IPS DF 6.9 (cell line): ENCODE data around the gene PLXNA1.

Experiments
- DNase-seq: peaks from one replicate; pipeline ENCODE4 v3.0.0-alpha.2; 2013; ENCODE audit warnings: low read depth, low spot score
- H3K27ac ChIP-seq: one replicate; pipeline ENCODE4 v1.5.1; 2013; ENCODE audit warnings: low read length, control low read depth
- H3K27me3 ChIP-seq: 2 replicates; pipeline ENCODE4 v1.6.1; 2013; ENCODE audit warnings: mild to moderate bottlenecking, low read length; ENCODE audit not compliant: control insufficient read depth, insufficient read depth
- H3K36me3 ChIP-seq: 2 replicates; pipeline ENCODE4 v1.6.1; 2013; ENCODE audit warnings: low read length; ENCODE audit not compliant: control insufficient read depth, insufficient read depth
- H3K4me1 ChIP-seq: 2 replicates; pipeline ENCODE4 v1.6.1; 2013; ENCODE audit warnings: low read length; ENCODE audit not compliant: control insufficient read depth, insufficient read depth
- H3K4me3 ChIP-seq: 2 replicates; pipeline ENCODE4 v1.5.1; 2013; ENCODE audit warnings: mild to moderate bottlenecking, low read length
- H3K9me3 ChIP-seq: 2 replicates; pipeline ENCODE4 v1.6.1; 2013; ENCODE audit warnings: low read length, inconsistent platforms; ENCODE audit not compliant: control insufficient read depth, insufficient read depth
- WGBS: extraction: QIAGEN DNeasy Blood & Tissue Kit; methylation state at CpG from one replicate; pipeline ENCODE4 v1.1.7; 2013; ENCODE audit warnings: mixed read lengths, missing lambda C conversion rate; ENCODE audit not compliant: insufficient read length, insufficient coverage; 5-methylcytosine and 5-hydroxymethylcytosine counted together

The PLXNA1 gene

DNA sequence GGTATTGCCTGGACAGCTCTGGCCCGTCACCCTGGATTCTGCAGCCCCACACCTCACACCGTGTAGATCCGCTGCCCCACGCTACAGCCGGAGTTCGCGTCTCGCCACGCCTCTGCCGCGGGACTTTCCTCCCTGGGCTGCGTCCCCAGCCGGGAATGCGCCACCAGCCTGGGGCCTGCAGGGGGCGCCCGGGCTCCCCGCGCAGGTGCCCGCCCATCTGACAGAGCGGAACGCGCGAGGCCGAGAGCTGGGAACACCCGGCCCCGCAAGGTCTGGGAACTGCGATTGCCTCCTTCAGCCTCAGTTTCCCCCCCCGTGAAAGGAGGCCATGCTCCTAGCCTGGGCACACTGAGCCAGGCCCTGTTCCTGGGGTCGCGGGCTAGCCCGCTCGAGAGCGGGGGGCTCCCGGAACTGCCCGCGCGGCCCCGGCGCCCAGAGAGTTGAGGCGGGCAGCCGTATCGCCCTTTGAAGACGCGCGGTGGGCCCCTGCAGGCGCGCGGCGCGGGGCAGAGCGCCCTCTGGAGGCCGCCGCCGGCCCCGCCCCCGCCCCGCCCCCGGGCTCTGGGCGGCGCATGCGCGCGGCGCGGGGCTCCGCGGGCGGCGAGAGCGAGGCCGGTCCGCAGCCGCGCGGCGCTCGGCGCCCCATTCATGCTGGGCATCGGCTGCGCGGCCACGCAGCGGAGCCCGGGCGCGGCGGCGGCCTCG, at the start of gene PLXNA1:
Gene PLXNA1, plus strand, starts transcription at position 645 of the 705 bp plus-strand sequence. CDS start 5,479 bp downstream, outside the sequence.
- peaks cover 1% of the 10 kb centered on the region for H3K4me1 ChIP-seq
- no peaks in the 10 kb centered on the region for H3K36me3 ChIP-seq
- DNase-seq, result no peak
- no peak within 1 kb of the TSS for H3K27ac ChIP-seq
- peak within 1 kb of the TSS; percentile 70; the same call in 1 of the 2 replicates for H3K4me3 ChIP-seq
- no peaks in the 10 kb centered on the region for H3K27me3 ChIP-seq
- no peaks in the 10 kb centered on the region for H3K9me3 ChIP-seq
- no CpG with 5 or more reads among the region's 89 CpGs for WGBS

DNA sequence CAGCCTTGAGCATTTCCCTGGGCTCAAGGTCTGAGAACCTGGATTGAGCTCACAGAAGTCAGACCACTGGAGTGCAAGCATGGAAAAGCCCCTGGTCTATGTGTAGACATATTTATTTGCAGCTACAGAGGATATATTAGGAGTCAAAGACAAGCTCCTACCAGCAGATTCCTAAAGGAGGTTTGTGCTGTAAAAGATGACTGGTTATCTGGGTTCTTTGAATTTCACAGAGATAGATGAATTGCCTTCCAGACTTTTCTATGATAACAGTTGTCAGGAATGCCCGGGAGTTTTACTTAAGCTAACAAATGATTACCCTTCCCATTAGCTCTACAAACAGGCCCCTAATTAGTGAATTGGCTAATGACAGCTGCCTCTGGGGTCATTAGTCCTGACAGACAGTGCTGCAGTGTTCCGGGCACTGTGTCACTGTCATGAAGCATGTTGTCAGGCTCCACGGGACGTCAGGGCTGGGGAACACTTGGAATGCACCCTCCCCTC, 48.8 kb upstream of the PLXNA1 start:
- WGBS, result no CpG with 5 or more reads among the region's 4 CpGs
- Histone ChIP-seq H3K9me3 (no peaks in the 10 kb centered on the region), H3K27ac (no peak overlapping the region), H3K27me3 (no peaks in the 10 kb centered on the region), H3K36me3 (no peaks in the 10 kb centered on the region), H3K4me1 (no peaks in the 10 kb centered on the region), H3K4me3 (no peak overlapping the region)
- DNase-seq, result no peak

DNA sequence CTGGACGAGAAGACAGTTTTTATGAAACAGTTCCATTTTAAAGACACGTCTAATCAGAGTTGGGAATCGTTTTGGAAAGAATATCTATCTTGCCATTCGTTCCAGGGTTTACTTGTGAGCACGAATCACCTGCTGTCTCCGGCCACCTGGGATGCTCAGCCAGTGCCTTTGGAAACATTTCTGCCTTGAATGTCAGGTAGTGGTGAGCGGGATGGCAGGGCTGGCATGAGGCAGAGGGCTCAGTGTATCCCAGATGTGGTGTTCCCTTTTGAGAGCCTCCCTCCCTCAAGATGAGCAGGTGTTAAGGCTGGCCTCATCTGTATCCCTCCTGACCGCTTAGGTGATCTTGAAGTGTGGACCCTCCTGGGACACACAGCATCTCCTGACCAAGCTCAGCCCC, 47.9 kb upstream of the PLXNA1 start:
- no peak for DNase-seq
- H3K27me3 ChIP-seq, result no peaks in the 10 kb centered on the region
- H3K27ac ChIP-seq, result no peak overlapping the region
- no peaks in the 10 kb centered on the region for H3K36me3 ChIP-seq
- WGBS, result no CpG with 5 or more reads among the region's 8 CpGs
- no peak overlapping the region for H3K4me3 ChIP-seq
- H3K4me1 ChIP-seq, result no peaks in the 10 kb centered on the region
- no peaks in the 10 kb centered on the region for H3K9me3 ChIP-seq

DNA sequence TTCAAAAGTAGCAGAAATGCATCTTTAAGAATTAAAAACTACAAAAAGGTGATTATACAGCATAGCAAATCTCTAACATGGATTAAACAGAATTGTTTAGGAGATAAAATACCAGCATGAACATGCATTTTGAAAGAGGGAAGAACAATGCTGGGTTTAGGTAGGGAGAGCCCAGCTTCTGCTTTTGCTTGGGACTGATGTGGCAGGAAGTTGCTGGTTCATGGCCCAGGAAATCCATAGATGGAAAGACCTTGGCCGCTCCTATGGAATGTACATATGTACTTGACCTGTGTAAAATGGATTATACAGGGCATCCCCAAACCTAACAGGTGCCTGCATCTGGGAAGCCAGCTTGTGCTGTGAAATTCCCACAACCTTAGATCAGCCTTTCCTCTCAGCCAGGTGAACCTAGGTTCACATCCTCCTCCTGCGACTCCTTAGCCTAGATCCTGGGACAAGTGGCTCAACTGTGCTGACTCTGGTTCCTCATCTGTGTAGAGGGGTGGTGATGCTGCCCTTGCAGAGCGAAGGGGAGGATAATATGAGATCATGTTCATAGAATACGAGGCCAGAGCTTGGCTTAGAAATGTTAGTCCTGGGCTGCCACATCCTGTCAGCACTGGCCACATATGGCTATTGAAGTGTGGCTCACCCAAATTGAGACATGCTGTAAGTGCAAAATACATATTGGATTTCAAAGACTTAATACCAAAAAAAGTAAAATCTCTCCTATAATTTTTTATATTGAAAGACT, 47.0 kb upstream of the PLXNA1 start:
- no CpG with 5 or more reads among the region's 4 CpGs for WGBS
- no peaks in the 10 kb centered on the region for H3K27me3 ChIP-seq
- H3K27ac ChIP-seq, result no peak overlapping the region
- H3K4me1 ChIP-seq, result no peaks in the 10 kb centered on the region
- no peak for DNase-seq
- no peaks in the 10 kb centered on the region for H3K9me3 ChIP-seq
- no peak overlapping the region for H3K4me3 ChIP-seq
- no peaks in the 10 kb centered on the region for H3K36me3 ChIP-seq

DNA sequence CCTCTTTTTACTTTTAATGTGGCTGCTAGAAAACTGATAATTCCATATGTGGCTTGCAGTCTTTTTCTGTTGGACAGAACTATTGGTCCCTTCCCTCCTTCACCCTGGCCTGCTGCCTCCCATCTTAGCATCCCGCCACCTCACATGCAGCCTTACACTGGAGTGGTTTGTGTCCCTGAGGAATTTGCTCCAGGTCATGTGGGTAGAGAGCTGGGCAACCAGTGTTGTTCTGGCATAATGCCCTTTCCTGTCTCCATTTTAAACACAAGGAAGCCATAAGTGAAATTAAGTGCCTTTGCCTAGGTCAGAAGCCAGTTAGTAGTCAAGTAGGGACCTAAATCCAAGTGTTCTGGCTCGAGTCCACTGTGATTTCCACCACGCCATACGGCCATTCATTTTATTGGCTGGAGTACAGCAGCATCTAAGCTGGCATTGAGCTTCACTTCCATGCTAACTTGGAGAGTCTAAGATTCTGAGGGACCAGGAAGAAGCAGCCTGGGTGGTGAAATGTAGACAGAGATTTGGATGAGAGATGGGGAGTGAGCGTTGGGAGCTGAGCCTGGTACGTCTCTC, 46.0 kb upstream of the PLXNA1 start:
- Histone ChIP-seq H3K27me3 (no peaks in the 10 kb centered on the region), H3K9me3 (no peaks in the 10 kb centered on the region), H3K4me1 (no peaks in the 10 kb centered on the region), H3K36me3 (no peaks in the 10 kb centered on the region), H3K4me3 (no peak overlapping the region), H3K27ac (no peak overlapping the region)
- DNase-seq, result no peak
- no CpG with 5 or more reads among the region's 6 CpGs for WGBS

DNA sequence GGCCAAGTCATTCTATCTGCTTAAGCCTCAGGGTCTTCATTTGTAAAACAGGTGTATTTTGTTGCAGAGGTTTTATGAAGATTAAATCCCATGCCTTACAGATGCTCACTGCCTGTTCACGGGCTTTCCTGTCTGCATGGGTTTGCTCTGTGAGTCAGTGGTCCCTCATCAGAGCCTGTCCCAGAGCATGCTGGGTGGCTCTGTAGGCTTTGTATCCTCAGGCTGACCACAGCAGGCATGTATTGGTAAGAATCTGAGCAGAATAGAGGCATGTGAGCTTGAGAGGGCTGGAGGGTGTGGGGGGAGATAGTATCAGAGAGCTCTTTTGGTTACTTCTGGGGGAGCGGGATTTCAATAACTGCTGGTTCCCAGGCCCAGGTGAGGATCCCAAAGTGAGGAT, 45.4 kb upstream of the PLXNA1 start:
- no peak overlapping the region for H3K27ac ChIP-seq
- no peak for DNase-seq
- no CpG with 5 or more reads among the region's 2 CpGs for WGBS

DNA sequence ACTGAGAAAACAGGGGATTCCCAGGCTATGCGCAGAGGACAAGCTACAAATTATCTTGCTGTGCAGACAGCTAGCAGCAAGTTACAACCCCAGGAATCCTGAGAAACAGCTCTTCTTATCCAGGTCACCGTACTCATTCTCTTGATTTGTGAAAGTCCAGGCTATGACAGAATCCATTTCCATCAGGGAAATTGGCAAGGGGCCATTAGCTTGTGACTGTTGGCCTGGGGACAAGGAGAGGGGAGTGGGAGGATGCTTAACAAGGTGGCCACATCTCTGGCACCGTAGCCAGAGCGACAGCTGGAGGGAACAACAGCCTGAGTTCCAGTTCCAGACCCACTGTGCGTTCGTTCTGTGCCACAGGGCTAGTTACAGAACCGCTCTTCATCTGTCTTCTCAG, 44.9 kb upstream of the PLXNA1 start:
- Histone ChIP-seq H3K27me3 (no peaks in the 10 kb centered on the region), H3K4me3 (no peak overlapping the region), H3K36me3 (no peaks in the 10 kb centered on the region), H3K9me3 (no peaks in the 10 kb centered on the region), H3K4me1 (no peaks in the 10 kb centered on the region), H3K27ac (no peak overlapping the region)
- DNase-seq, result no peak
- WGBS, result no CpG with 5 or more reads among the region's 7 CpGs

More for the DNA sequence above, 45.4 kb upstream of the PLXNA1 start:
- Histone ChIP-seq H3K4me3 (no peak overlapping the region), H3K9me3 (no peaks in the 10 kb centered on the region), H3K36me3 (no peaks in the 10 kb centered on the region), H3K4me1 (no peaks in the 10 kb centered on the region), H3K27me3 (no peaks in the 10 kb centered on the region)

GRCh38 chr3:126938520-126939337, 44.2 kb upstream of the PLXNA1 start:
- no peaks in the 10 kb centered on the region for H3K4me1 ChIP-seq
- H3K36me3 ChIP-seq, result no peaks in the 10 kb centered on the region
- no peak overlapping the region for H3K27ac ChIP-seq
- H3K4me3 ChIP-seq, result no peak overlapping the region
- no CpG with 5 or more reads among the region's 8 CpGs for WGBS
- no peaks in the 10 kb centered on the region for H3K27me3 ChIP-seq
- no peaks in the 10 kb centered on the region for H3K9me3 ChIP-seq
- DNase-seq, result no peak

- Histone ChIP-seq H3K9me3 (no peaks in the 10 kb centered on the region), H3K4me3 (no peak overlapping the region), H3K4me1 (no peaks in the 10 kb centered on the region), H3K27ac (no peak overlapping the region), H3K27me3 (no peaks in the 10 kb centered on the region), H3K36me3 (no peaks in the 10 kb centered on the region)
- no CpG with 5 or more reads among the region's 4 CpGs for WGBS
- no peak for DNase-seq
These were observed 43.6 kb upstream of the PLXNA1 start for GRCh38 chr3:126939338-126939718.

DNA sequence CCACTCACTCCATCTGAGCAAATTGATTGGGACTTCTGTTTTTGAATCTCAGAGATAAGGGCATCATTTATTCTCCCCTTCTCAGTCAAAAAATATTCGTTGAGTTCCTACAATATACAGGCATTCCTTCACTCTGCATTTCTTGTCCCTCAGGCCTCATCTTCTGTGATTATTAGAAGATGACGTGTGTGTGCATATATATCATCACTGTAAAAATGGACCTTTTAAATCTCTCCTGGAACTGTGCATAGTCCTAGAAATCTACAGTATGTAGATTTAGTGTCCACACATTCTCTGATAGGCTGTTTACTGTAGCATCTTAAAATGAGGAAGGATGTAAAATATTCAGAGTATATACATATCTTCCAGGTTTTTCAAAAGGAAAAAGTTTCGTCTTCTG, 43.2 kb upstream of the PLXNA1 start:
- H3K4me1 ChIP-seq, result no peaks in the 10 kb centered on the region
- H3K4me3 ChIP-seq, result no peak overlapping the region
- no peaks in the 10 kb centered on the region for H3K9me3 ChIP-seq
- H3K36me3 ChIP-seq, result no peaks in the 10 kb centered on the region
- no peak for DNase-seq
- H3K27me3 ChIP-seq, result no peaks in the 10 kb centered on the region
- no CpG with 5 or more reads among the region's 3 CpGs for WGBS
- H3K27ac ChIP-seq, result no peak overlapping the region
